Measurements from ENCODE around the gene TUB. TPM values are rescaled to one million over a fixed set of nuclear protein-coding genes. Genes with fewer than 3 reads are reported as not detected.

Gene TUB, protein sequence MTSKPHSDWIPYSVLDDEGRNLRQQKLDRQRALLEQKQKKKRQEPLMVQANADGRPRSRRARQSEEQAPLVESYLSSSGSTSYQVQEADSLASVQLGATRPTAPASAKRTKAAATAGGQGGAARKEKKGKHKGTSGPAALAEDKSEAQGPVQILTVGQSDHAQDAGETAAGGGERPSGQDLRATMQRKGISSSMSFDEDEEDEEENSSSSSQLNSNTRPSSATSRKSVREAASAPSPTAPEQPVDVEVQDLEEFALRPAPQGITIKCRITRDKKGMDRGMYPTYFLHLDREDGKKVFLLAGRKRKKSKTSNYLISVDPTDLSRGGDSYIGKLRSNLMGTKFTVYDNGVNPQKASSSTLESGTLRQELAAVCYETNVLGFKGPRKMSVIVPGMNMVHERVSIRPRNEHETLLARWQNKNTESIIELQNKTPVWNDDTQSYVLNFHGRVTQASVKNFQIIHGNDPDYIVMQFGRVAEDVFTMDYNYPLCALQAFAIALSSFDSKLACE
- total RNA-seq = 0.16 and 2.3 TPM in 2 replicates

DNA sequence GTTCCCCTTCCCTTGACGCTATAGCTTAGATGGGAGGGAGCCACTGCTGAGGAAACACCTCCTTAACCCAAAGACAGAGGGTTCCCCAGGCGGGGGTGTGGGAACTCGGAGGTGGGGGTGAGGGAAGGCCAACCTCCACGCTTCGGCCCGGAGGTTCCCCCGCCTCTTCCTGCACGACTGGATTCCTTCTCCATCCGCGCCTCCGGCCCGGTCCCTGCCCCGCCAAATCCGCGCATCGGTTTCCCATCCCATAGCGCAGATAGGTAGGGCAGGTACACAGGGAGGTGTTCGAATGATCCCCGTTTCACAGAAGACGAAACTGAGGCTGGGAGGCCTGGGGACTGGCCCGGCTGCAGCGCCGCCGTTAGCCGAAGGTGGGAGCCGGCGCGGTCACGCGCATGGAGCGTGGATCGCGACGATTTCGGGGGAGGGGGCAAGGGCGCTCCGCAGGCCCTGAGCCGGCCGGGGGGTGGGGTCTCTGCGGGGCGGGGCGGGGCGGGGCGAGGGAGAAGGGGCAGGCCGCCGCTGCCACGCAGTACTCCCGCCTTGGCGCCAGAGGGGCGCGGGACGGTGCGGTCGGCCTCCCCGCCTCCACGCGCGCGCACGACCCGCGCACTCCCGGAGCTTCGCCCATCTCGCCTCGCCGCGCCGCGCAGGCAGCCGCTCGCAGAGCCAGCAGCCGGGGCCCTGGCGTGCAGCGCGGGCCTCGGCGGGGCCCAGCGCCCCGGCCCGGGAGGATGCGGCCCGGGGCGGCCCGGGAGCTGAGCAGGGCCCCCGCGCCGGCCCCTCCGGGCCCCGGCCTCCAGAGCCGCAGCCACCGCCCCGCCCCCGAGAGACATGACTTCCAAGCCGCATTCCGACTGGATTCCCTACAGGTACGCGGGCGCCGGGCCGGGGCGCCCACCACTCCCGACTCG is at the start of gene TUB:
TSS of gene TUB (plus strand) at position 538 of the 917 bp plus-strand sequence. CDS start at position 838, 300 bp downstream.

Other genes with a start within 250 kb of the TUB start
- gene OR10A6, start 149.9 kb upstream of the TUB start, total RNA-seq = not detected in 2 replicates
- not detected in 2 replicates for gene OR10A3, start 139.5 kb upstream of the TUB start, total RNA-seq
- 0.06 TPM in 1 of 2 replicates, not detected in the other for gene NLRP10, start 115.8 kb upstream of the TUB start, total RNA-seq
- 212 and 267 TPM in 2 replicates for gene EIF3F, start 93.9 kb upstream of the TUB start, total RNA-seq
- not detected in 2 replicates for gene RIC3, start 87.8 kb downstream of the TUB start, total RNA-seq
- not detected in 2 replicates for gene LMO1, start 182.7 kb downstream of the TUB start, total RNA-seq